GM12878 (cell line): ENCODE data around the gene CRTC2. TPM values are rescaled to one million over a fixed set of nuclear protein-coding genes. Genes with fewer than 3 reads are reported as not detected.

Source experiments
- ASH2L ChIP-seq: fragments of 300-600, 200-600 bp; sonication (generic); IDR thresholded peaks from 2 replicates; pipeline ENCODE4 v1.6.1; 2017; ENCODE audit warnings: low read depth, mild to moderate bottlenecking, borderline replicate concordance
- ATF3 ChIP-seq: IDR thresholded peaks from 2 replicates; pipeline ENCODE4 v1.6.1; 2011; ENCODE audit warnings: low read depth, mild to moderate bottlenecking, low read length, moderate library complexity, borderline replicate concordance; ENCODE audit errors: extremely low read depth
- CEBPB ChIP-seq, 2 experiments: fragments of 150-350 bp in 1 of 2; IDR thresholded peaks; 2 replicates each; pipeline ENCODE4 v1.6.1; 2012 to 2014; ENCODE audit warnings: low read depth in 2 of 2, low read length in 2 of 2, borderline replicate concordance in 1 of 2, inconsistent platforms in 1 of 2
- CUX1 ChIP-seq: IDR thresholded peaks from 2 replicates; pipeline ENCODE4 v1.6.1; 2012; ENCODE audit warnings: improper control_type of control experiment, low read depth, low read length; ENCODE audit not compliant: insufficient replicate concordance
- DPF2 ChIP-seq: fragments of 450-650 bp; IDR thresholded peaks from 2 replicates; pipeline ENCODE4 v1.6.1; 2017; ENCODE audit warnings: mild to moderate bottlenecking
- GATAD2B ChIP-seq: fragments of 450-650 bp; conservative IDR thresholded peaks from 2 replicates; pipeline ENCODE4 v1.6.1; 2017; ENCODE audit warnings: low read depth, mild to moderate bottlenecking, moderate library complexity
- IRF4 ChIP-seq: IDR thresholded peaks from 2 replicates; pipeline ENCODE4 v1.6.1; 2011; ENCODE audit warnings: low read depth, low read length
- KLF5 ChIP-seq: fragments of 450-650 bp; IDR thresholded peaks from 2 replicates; pipeline ENCODE4 v1.6.1; 2014; ENCODE audit warnings: mild to moderate bottlenecking; ENCODE audit not compliant: partially characterized antibody
- NR2F1 ChIP-seq: fragments of 450-650 bp; conservative IDR thresholded peaks from 2 replicates; pipeline ENCODE4 v1.6.1; 2017; ENCODE audit warnings: mild to moderate bottlenecking
- POLR2A ChIP-seq: IDR thresholded peaks from 2 replicates; pipeline ENCODE4 v1.6.1; 2011; ENCODE audit warnings: low read depth, mild to moderate bottlenecking, low read length
- RAD51 ChIP-seq: fragments of 450-650 bp; IDR thresholded peaks from 2 replicates; pipeline ENCODE4 v1.6.1; 2016; ENCODE audit warnings: moderate library complexity, mild to moderate bottlenecking, inconsistent platforms
- RBBP5 ChIP-seq: fragments of 200-600 bp; sonication (generic); conservative IDR thresholded peaks from 2 replicates; pipeline ENCODE4 v1.6.1; 2016
- SIN3A ChIP-seq: IDR thresholded peaks from 2 replicates; pipeline ENCODE4 v1.6.1; 2012; ENCODE audit warnings: low read depth, low read length, improper control_type of control experiment
- SIX5 ChIP-seq: IDR thresholded peaks from 2 replicates; pipeline ENCODE4 v1.6.1; 2011; ENCODE audit warnings: mild to moderate bottlenecking, low read depth, low read length, moderate library complexity; ENCODE audit not compliant: severe bottlenecking
- SKIL ChIP-seq: fragments of 450-650 bp; IDR thresholded peaks from 2 replicates; pipeline ENCODE4 v1.6.1; 2017; ENCODE audit warnings: mild to moderate bottlenecking, low read depth, inconsistent platforms; ENCODE audit not compliant: poor library complexity, severe bottlenecking
- ZNF217 ChIP-seq: fragments of 450-650 bp; IDR thresholded peaks from 2 replicates; pipeline ENCODE4 v1.6.1; 2017; ENCODE audit warnings: antibody characterized with exemption, mild to moderate bottlenecking
- ZNF24 ChIP-seq: fragments of 450-650 bp; IDR thresholded peaks from 2 replicates; pipeline ENCODE4 v1.6.1; 2017; ENCODE audit warnings: antibody characterized with exemption, mild to moderate bottlenecking
- polyA plus RNA-seq, 11 experiments: library from polyadenylated mRNA; depleted of rRNA in 4 of 11; unstranded in 6 of 11; stranded (reverse) in 5 of 11; fragments of >200 nt; fragmentation: Nextera tagmentation in 4 of 11; fragmentation: Illumina TruSeq in 1 of 11; extraction: Ambion mirVana in 4 of 11; extraction: Trizol in 1 of 11; gene quantifications; 1 replicate in 1 of 11; 2 replicates in 10 of 11; pipeline versions ENCODE4 v1.2.1 to v1.2.3, GENCODE V29; 2011 to 2016; ENCODE audit warnings: inconsistent platforms in 2 of 11, missing spikeins in 2 of 11, low read depth in 1 of 11
- total RNA-seq, 4 experiments: library from RNA; depleted of rRNA in 3 of 4; stranded (reverse); fragments of >200 nt in 3 of 4; fragmentation: Illumina TruSeq in 1 of 4; extraction: Trizol in 1 of 4; gene quantifications; 2 replicates each; pipeline versions ENCODE4 v1.2.1 to v1.2.3, GENCODE V29; 2013 to 2021
- TF ChIP-seq, protein P1 (sequence below): fragments of 450-650 bp; IDR thresholded peaks from 2 replicates; pipeline ENCODE4 v1.6.1; 2018; ENCODE audit warnings: borderline replicate concordance, mild to moderate bottlenecking; ENCODE audit not compliant: partially characterized antibody
- TF ChIP-seq, protein P2 (sequence below): fragments of 450-650 bp; IDR thresholded peaks from 2 replicates; pipeline ENCODE4 v1.6.1; 2017; ENCODE audit warnings: borderline replicate concordance

Gene CRTC2
- total and polyA plus RNA-seq, 10 of the 15 experiments (the other 5 are each of a cell fraction or from before 2014, with no cell fraction given) = 5.1 to 57.9 (median 32.7) TPM

- TF ChIP-seq, protein P1, sequence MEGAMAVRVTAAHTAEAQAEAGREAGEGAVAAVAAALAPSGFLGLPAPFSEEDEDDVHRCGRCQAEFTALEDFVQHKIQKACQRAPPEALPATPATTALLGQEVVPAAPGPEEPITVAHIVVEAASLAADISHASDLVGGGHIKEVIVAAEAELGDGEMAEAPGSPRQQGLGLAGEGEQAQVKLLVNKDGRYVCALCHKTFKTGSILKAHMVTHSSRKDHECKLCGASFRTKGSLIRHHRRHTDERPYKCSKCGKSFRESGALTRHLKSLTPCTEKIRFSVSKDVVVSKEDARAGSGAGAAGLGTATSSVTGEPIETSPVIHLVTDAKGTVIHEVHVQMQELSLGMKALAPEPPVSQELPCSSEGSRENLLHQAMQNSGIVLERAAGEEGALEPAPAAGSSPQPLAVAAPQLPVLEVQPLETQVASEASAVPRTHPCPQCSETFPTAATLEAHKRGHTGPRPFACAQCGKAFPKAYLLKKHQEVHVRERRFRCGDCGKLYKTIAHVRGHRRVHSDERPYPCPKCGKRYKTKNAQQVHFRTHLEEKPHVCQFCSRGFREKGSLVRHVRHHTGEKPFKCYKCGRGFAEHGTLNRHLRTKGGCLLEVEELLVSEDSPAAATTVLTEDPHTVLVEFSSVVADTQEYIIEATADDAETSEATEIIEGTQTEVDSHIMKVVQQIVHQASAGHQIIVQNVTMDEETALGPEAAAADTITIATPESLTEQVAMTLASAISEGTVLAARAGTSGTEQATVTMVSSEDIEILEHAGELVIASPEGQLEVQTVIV = no peak
- TF ChIP-seq IRF4 (no peak), ZNF217 (no peak), SKIL (no peak), ASH2L (no peak), CUX1 (no peak), POLR2A (peak; percentile 90), NR2F1 (no peak), RBBP5 (no peak), DPF2 (peak; percentile 37), RAD51 (no peak), SIN3A (0 out of 2 replicates have a peak, but pooled peaks have one; percentile 23), ATF3 (no peak), SIX5 (no peak), CEBPB (IDR thresholded peaks at IDR 0.05; ENCODE audit: borderline replicate concordance in 1 of 2, low read depth in 2 of 2, low read length in 2 of 2) (no peak), ZNF24 (no peak), KLF5 (no peak), GATAD2B (peak; percentile 34; the same call in 1 of the 2 replicates)
- TF ChIP-seq, protein P2, sequence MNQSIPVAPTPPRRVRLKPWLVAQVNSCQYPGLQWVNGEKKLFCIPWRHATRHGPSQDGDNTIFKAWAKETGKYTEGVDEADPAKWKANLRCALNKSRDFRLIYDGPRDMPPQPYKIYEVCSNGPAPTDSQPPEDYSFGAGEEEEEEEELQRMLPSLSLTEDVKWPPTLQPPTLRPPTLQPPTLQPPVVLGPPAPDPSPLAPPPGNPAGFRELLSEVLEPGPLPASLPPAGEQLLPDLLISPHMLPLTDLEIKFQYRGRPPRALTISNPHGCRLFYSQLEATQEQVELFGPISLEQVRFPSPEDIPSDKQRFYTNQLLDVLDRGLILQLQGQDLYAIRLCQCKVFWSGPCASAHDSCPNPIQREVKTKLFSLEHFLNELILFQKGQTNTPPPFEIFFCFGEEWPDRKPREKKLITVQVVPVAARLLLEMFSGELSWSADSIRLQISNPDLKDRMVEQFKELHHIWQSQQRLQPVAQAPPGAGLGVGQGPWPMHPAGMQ = no peak
These were observed 4.8 kb upstream of the CRTC2 start, which contains the start of gene SLC39A1 (continued) for GRCh38 chr1:153963030-153963849.
